NCI-H187 (cell line): ENCODE data around the gene SLC38A10.

ENCODE experiments used
- DNase-seq, 2 experiments: peaks; one replicate each; lab custom pipeline; 2025; lab: John Stamatoyannopoulos, UW

Gene SLC38A10

DNA sequence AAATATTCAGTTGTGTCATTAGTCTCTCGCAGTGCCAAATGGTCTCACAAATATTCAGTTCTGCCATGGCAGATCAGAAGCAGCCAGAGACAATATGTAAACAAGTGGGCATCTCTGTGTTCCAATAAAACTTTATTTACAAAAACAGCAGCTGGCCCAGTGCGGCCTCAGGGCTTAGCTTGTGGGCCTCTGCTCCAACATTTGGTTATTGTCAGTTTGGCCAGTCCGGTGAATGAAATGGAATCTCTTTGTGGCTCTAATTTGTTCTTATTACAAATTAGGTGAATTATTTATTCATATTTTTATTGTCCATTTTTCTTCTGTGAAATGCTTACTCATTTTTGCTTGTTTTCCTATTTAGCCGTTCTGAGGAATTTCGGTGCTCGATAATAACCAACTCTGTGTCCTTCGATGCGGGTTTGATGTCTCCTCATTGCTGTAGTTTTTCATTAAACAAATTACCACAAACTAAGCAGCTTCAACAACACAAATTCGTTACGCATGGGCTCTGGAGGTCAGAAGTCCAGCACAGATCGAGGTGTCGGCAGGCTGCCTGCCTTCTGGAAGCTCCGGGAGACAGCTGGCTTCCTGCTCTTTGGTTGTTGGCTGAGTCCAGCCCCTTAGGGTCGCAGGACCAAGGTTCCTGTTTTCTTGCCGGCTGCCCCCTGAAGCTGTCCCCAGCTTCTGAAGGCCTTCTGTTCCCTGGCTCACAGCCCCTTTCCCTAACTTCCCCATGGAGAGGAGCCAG, 4.1 kb upstream of the SLC38A10 start:
- DNase-seq, result no peak

DNA sequence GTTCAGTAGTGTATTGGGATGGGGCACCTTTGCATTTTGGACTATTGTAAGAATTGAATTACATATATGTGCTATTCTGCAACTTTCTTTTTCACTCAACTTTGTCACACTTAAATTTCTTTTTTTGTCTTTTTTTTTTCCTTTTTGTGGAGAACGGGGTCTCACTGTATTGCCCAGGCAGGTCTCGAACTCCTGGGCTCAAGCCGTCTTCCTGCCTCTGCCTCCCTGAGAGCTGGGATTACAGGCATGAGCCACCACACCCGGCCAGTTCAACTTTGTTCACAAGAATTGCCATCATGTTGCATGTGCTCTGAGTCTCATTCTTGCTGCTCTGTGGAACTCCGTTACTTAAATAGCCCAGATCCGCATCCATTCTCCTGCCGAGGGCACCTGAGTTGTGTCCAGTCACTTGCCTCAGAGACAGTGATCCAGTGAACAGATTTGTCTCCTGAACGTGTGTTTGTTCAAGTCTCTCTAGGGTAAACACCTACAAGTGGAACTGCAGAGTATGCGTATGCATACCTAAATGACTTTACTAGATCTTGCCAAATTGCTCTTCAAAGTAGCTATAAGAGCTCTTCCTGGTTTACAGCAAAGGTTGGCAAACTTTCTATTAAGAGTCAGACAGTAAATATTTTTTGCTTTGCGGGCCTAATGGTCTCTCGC, 3.4 kb upstream of the SLC38A10 start:
- DNase-seq, result no peak

DNA sequence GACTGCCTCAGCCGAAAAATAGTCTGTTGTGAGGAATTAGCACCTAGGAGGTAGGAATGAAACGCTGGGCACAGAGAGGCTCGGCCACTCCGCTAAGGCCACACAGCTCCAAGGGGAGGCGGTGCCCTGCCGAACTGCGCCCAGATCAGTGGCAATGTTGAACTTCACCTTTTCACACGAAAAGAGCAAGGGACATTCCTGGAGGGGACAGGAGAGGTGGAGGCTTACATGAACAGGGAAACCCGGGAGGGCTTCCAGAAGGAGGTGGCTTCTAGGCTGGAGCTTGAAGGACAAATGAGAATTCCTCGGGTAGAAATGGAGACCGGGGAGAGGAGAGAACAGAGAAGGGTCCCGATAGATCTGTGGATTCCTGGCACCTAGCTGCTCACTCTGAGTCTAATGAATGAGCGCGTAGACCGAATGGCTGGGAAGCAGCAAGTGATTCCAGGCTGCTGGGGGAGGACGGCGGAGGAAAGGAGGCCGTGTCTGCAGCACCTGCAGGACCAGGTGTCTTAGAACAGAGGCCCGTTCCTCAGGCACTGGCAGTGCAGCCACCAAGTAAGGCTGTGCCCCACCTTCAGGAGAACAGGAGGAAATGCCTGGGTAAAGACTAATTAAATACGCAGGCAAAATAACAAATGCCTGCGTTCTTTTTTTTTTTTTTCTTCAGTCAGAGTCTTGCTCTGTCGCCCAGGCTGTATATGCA, 722 bp upstream of the SLC38A10 start:
- DNase-seq, result peak; percentile 13

DNA sequence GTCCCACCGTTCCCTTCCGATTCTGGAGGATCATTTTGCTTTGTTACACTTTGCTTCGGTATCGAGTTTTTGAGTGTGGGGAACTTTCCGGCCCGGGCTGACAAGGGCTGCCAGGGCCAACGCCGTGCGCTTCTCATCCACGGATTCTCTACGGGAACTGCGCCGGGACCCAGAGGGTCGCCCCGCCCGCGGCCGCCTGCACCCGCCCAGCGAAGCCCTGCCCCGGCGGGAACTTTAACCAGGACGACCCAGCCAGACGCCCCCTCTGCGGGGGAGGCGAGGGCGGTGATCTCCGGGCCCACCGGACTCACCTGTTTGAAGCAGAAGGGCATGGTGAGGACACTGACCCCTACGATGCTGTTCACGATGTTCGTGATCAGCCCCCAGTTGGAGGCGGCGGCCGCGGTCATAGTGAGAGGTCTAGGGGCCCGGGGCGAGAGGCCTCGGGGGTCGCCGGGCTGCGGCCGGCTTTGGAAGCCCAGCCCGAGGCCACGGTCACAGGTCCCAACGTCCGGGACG, 536 bp downstream of the SLC38A10 start:
- DNase-seq, result no peak

DNA sequence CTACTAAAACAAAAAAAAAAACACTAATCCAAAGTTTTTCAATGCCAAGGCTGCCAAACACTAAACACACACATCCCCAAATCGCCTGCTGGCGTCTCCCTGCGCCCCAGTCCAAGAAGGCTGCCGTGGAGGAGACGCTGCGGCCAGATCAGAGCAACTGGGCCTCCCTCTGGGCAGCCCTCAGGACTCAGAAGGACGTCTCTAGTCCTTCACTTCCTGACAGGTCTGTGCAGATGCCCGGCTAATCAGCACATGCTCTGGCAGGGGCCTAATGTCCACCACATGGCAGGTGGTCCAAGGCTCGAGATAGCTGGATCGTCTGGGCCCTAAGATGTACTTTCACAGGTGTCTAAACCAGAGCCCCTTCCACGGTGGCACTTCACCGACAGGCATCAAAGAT, 2.7 kb downstream of the SLC38A10 start:
- no peak for DNase-seq

DNA sequence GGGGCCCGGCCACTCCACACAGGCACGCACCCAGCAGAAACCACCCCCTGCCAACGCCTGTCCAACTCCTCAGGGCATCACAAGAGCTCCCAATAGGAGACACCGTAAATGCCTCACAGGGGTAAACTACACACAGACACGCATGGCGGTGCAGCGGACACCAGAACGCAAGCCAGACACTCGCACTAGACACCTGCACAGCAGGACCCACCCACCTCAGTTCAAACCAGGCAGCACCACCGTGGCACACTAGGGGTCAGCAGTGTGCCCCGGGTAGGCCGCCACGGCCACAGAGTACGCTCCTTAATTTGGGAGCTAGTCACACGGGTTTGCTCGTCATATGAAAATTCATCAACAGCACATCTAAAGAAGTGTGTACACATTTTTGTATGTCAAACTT, 3.4 kb downstream of the SLC38A10 start:
- DNase-seq, result peak in 1 of 2 experiments; percentile 25

DNA sequence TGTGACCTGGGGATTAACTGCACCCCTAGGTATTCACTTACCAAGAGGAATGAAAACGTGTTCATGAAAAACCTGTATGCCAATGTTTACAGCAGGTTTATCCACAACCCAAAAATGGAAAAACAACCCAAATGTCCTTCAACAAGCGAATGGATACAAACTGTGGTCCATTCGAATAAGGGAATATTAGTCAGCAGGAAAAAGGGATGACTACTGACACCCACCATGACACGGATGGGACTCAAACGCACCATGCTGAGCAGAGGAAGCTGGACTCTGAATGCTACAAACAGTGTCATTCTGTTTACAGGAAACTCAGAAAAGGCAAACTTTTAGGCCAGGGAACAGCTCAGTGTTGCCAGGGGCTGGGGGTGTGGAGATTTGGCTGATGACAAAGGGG, 4.9 kb downstream of the SLC38A10 start:
- no peak for DNase-seq

DNA sequence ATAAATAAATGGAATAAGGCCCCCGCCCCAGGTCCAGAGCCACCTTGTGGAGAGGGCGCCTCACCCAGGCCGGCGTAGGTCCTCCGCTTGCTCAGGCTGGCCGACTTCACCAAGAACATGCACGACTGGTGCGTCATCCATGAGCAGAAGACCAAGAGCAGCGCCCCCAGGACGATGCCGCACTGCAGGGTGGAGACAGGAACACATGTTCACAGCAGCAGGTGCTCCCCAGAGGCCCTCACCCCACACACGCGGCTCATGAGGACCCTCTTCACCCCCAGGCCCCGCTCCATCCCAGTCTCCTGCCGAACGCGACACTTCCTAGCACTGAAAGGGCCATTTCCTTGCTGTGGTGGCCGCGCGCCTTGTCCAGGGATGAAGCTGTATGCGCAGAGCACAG, 5.5 kb downstream of the SLC38A10 start:
- no peak for DNase-seq

DNA sequence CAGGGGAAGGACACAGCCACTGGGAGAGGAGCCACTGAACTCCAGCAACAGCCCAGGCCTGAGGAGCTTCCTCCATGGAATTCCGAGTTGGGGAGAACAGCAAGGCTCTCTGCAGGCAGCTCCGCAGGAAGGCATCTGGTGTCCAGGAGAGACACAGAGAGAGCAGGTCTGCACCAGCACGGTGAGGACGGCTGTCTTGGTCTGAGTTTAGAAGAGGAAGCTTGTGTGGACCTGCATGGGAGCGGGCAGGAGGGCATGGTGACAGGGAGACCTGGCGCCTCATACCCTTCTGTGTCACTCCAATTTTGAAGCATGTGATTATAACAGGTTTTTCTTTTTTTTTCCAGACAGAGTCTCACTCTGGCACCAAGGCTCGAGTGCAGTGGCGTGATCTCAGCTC, 6.4 kb downstream of the SLC38A10 start:
- no peak for DNase-seq

DNA sequence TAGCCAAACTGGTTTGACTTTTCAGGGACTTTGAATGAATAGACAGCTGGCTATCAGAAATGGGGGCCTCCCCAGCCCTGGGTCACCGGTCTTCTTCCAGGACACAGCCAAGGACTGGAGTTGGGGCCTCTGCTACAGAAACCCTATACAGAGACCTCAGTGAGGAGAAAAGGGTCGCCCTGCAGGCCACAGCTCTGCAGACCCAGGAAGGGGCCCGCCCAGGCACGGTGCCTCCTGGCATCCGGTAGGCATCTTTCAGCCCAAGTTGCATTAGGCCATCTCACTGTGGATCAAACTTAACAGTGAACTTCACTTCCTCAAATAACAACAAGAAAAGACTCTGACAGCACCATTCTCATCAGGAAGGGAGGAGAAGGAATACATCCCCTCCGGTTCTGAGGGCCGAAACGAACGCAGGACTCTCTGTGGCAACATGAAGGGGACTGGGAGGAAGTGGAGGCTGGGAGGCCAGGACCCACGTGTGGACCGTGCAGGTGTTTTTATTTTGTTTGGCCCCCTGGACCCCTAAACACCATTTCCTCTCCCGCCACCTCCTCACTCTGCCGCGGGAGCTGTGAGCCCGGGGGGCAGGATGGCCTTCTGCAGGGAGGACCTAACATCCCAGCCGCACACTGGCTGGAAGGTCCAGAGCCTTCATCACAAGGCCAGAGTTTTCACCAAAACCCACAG, 7.2 kb downstream of the SLC38A10 start:
- no peak for DNase-seq

DNA sequence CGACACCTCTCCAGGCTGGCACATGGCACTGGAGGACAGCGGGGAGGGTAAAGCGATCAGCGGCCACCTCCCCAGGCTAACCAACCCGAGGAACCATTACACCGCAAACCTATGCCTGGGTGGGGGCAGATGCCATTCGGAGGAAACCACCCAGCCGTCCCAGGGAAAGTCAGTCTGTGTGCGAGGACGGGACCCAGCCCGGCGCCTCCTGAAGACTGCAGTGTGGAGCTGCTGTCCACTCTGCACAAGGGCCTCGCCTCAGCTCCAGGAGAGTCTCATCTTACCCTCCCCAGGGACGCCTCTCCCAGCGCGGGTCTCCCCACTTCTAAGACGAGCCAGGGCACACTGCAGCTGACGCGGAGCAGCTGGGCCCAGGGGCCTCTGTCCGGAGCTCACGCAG, 8.0 kb downstream of the SLC38A10 start:
- DNase-seq, result no peak

DNA sequence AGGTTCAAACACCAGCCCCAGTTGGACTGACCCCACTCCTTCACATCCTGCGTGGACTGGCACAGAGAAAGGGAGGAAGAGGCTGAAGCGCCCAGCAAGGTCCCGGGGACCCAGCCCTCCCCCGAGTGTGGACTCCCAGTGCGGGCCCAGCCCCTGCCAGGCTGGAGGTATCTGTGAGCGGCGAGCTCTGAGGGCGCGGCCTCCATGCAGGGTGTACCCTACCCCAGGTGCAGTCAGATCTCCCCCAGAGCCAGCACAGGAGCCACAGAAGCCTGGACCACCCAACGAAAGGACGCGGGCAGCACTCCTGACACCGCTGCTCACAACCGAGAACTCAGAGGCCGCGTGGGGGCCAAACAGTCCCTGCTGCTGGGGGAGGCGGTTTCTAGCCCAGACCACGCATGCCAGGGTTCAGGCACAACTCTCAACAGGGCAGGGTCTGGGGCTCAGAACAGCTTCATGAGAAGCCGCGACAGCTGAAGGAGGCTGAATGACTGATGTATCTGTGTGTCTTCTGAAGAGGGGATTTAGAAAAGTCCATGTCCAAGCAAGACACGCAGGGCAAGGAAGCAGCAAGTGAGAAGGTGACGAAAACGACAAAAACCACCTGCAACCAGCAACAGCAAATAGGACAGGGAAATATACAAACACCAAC, 8.5 kb downstream of the SLC38A10 start:
- DNase-seq, result no peak

DNA sequence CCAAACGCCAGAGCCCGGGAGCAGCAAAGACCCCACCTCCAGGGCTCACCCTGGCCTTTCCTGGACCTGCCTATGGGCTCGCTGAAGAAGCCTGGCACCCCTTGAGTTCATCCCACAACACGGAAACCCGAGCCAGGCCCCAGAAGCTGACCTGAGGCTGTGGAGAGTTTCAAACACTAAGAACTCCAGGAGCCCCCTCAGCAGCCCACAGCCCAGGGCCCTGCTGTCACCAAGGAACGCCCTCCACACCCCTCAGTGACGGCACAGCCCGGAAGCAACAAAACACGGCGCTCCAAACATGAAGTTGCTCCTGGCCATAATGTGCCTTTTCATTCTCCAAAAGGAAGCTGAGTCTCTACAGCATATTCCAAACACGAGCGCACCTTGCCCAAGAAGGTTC, 9.2 kb downstream of the SLC38A10 start:
- no peak for DNase-seq

DNA sequence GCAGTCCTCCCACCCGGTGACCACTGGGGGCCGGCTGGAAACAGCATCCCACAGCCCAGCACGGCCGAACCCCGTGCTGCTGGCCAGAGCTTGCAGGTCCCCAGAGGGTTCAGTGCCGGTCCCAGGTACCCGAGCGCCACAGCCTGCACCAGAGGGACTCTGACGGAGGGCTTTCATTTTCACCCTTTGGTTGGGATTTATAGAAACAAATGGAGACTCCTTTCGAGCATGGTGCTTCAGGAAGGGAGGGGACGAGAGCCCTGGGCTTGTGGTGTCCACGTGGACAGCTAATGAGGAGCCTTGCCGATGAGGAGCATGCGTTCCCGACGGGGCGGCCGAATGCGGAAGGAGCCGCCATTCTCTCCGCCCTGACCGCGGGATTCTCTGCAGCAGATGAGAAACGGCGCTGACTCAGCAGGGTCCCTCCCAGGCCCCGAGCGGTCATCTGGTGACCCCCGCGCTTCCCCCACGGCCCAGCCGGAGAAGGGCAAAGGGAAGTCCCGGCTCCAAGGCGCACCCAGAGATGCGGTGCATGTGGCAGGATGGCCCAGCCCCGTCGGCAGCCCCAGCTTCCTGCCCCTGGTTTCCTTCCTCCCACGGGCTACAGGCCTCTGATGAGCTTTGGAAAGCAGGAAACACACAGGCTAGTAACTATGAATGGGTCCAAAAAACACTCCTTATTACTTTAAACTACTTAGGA, 9.8 kb downstream of the SLC38A10 start:
- no peak for DNase-seq

DNA sequence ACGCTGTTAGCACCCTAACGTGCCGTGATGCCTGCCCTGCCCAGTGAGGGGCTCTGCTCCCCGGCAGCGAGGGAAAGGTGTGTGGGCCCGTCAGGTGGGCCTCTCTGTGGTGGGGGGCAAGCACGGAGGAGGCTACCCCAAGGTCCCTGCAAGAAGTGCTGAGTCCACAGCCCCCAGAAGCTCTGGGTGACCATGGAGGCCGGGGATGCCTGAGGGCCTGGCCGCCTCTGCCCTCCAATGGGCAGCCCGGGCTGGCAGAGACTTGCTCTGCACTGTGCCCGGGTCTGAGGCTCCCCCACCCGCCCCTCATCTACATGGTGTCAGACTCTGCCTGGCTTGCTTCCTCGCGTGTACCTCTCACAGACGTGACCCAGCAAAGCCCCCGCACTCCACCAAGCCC, 12.2 kb downstream of the SLC38A10 start:
- DNase-seq, result no peak

DNA sequence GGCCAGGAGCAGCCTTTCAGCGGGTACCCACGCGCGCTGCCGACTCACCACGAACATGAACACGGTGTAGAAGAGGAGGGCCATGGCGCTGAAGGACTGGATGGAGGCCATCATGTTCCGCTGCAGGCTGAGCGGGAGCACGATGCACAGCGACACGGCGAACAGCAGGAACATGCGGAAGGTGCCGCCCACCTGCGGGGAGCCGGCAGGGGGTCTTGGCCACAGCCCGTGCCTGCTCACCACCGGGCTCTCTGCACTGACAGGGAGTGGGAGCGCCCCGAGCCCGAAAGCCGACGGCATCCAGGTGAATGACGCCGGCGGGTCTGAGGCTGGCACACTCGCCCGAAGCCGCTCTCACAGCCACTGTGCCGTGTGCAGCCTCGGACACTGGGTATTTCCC, 13.0 kb downstream of the SLC38A10 start:
- no peak for DNase-seq

DNA sequence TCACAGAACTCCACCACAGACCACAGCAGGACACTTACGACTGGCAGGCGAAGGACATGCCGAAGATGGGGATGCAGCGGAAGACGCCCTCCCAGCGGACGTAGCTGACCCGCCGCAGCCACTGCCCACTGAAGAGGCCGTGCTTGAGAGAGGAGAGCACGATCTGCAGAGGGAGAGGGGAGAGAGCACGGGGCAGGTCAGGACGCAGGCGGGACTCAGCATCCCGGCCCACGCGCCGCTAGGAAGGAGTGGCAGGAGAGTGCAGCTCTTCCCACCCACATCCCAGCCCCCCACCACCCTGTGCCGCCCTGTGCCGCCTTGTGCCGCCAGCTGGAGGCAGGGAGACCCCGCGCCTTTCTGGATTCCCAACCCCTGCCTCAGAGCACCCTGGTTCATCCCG, 14.5 kb downstream of the SLC38A10 start:
- DNase-seq, result no peak

DNA sequence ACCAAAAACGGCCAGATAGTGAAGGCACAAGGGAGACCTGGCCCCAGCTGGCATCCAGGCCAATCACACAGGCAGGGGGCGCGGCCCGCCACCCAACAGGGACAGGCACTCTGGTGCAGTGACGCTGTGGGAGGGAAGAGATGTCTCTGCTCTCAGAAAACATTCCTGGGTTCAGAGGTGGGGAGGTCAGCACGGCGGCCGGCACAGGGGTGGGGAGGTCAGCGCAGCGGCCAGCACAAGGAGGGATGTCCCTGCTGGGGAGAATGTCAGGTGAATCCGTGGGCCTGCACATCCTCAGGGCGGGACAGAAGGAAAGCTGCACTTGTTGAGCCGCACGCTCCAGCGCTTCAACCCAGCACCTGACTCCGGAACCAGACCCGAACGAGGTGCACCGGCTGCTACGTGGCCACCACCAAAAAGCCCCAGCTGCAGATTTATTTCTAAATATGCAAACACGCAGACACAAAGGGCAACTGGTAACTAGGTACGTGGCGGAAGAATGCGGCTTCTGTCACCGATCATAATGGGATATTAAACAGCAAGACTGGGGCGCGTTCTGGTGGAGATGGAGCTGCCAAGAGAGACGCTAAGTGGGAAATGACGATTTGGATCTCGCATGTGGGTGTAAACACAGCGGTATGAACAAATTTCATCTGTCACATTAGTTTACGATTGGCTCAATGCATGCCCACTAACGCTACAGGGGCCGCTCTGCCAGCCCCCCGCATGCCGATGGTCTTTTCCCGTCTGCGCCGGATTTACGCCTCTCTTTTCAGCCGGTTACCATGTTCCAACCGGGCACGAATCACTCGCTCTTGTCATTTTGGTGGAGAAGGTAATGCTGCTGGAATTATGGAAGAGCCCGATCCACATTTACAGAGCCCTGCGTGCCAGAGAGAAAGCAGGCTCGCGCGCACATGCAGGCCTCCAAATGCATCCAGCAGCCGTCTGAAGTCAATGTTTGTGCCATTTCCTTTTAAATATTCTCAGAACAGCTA, 15.5 kb downstream of the SLC38A10 start:
- no peak for DNase-seq

DNA sequence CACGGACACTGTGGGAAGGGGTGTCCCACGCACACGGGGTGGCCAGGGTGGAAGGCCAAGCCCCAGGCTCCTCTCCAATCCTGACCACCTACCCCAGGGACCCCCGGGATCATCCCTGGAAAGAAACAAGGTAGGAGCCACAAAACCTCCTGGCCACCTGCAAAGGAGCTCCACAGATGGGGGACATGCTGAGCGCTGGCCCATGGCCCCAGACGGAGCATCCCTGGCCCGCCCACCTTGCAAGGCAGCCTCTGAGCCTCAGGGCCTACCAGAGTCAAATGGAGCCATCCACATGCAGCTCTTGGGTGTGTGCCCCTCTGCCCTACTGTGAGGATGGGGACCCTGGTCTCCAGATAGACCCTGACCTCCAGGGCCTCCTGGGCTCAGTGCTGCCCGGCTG, 16.3 kb downstream of the SLC38A10 start:
- no peak for DNase-seq
